ENCODE results near the gene ACAD10.
"Not testable (repeated sequence)": the region's sequence is repeated elsewhere in the genome, so short reads cannot be mapped to it uniquely, and the experiment has no call there.

Gene ACAD10

DNA sequence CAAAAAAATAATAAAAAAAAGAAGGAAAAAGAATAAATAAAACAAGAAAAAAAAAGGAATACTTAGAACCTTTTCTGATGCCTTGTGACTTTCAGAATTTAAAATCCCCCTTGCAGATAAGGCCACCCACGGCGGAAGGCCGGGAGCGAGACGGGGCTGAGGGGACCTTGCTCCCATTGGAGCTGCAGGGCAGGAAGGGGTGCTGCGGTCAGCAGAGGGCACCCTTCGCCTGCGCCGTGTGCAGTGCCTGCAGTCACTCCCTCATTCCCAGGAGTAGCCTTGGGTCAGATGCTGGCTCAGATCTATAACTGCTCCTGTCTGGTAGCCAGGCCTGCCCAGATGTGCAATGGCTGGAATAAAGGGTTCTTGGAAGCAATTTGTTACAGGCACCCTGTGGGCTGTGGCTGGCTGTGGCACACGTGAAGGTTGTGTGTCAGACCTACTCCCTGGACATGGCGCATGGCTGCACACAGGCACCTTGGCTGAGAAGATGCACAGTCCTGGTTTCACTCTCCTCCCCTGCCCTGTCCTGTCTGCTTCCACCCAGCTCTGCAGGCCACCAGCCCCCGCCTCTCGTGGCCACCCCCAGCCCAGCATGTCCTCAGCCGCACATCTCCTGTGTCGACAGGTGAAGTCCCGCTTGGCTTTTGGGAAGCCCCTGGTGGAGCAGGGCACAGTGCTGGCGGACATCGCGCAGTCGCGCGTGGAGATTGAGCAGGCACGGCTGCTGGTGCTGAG is 67.5 kb downstream of the ACAD10 start:
- DNase-seq (ENCODE audit: low read depth in 2 of 2), result no peak

DNA sequence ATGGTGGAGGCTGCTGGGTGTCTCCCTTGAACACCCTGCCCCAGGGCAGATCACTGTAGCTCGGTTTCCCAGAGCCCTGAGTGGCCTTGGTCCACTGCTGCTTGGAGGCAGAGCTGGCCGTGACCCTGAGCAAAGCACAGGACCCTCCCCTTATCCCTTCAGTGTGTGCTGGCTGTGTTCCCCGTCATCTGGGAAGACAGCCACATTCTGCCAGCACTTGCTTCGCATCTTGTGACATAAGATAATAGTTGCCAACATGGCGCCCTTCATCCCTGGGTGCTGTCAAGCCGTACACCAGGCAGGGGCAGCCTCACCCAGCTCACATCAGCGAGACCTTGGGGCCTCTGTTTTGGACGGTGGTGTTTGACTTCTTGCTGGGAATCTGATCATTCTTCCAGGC is 68.8 kb downstream of the ACAD10 start:
- no peak for DNase-seq (ENCODE audit: low read depth in 2 of 2)

DNA sequence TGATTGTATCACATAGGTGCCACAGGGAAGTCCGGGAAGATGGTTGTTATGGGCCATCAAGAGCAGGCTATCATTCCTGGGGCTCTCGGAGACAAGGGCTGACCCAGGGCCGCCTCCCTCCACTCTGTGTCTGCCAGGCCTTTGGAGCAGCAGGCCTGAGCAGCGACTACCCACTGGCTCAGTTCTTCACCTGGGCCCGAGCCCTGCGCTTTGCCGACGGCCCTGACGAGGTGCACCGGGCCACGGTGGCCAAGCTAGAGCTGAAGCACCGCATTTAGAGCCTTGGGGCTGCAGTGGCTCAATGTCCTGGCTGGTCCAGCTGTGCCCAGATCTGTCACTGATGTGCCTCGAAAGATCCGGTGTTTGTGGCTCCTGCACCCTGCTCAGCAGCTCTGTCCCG is 70.3 kb downstream of the ACAD10 start:
- no peak for DNase-seq (ENCODE audit: low read depth in 2 of 2)

- no peak for DNase-seq (ENCODE audit: low read depth in 2 of 2)
Observed at GRCh38 chr12:111756681-111757080, 70.8 kb downstream of the ACAD10 start.

DNA sequence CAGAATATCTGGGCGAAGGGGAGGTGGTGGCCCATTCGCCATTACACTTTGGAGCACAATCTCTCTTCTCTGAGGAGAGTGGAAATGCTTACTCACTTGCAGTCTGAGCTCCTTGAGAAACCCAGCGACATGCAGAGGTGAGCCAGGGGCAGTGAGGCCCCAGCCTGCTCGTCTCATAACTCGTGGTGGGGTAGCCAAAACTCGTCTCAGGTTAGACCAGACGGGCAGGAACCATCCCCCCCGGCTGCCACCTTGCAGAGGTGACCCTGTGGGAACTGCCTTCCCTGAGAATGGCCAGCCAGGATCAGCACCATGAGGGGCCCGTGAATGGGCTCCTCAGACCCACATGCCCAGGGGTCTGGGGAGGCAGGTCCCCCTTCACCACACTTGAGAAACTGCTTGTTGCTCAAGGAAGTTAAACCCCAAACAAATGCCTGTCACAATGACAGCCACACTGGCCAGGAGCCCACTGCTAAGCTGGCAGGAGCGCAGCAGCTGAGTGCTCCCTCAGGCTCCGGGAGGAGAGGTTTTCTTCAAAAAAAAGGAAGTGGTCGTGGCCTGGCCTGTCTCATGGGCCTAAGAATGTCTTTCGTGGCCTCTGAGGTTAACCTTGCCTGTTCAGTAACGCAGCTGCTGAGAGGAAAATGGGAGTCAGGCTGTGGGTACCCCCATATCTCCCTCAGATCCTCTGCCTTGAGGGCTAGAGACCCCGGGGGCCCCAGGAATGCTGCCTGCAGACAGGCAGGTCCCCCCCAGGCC is 71.7 kb downstream of the ACAD10 start:
- DNase-seq (ENCODE audit: low read depth in 2 of 2), result no peak

GRCh38 chr12:111758120-111758561 is 72.3 kb downstream of the ACAD10 start:
- DNase-seq (ENCODE audit: low read depth in 2 of 2), result no peak

- DNase-seq (ENCODE audit: low read depth in 2 of 2), result no peak
Observed at GRCh38 chr12:111759271-111759670, 73.4 kb downstream of the ACAD10 start.

DNA sequence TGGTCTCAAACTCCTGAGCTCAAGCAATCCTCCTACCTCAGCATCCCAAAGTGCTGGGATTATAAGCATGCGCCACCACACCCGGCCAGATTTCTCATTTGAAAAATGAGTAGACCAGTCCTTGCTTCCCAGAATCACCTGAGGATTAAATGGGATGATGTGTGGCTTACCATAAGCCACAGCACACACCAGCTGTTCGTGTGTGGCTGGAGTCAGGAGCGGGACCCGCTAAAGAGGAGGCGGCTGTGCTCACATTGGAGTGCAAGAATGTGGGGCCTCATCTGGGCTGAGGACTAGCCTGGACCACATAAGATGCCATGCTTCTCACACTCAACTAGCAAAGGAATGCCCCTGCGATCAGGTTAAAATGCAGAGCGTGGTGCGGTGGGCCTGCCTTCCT is 74.1 kb downstream of the ACAD10 start:
- no peak for DNase-seq (ENCODE audit: low read depth in 2 of 2)

GRCh38 chr12:111761099-111761498 is 75.2 kb downstream of the ACAD10 start:
- DNase-seq (ENCODE audit: low read depth in 2 of 2), result no peak

DNA sequence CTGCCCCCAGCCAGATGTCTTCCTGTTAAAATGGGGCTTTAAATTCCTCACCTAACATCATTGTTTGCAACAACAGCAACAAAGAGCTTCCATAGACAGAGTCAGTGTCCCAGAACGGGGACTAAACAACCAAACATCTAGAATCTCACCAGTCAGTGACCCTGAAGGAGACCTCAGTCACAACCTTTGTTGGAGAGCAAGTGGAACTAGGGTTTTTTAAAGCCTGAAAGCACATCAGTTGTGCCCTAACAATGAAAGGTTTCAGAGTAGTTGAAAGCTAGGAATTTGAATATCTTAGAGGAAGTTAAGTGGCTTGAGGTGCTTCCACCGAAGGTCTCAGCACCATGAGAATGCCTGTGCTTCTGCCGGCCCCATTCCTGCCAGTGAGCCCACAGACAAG is 75.9 kb downstream of the ACAD10 start:
- no peak for DNase-seq (ENCODE audit: low read depth in 2 of 2)

GRCh38 chr12:111763552-111763951 is 77.7 kb downstream of the ACAD10 start:
- not testable (repeated sequence) for DNase-seq (ENCODE audit: low read depth in 2 of 2)

DNA sequence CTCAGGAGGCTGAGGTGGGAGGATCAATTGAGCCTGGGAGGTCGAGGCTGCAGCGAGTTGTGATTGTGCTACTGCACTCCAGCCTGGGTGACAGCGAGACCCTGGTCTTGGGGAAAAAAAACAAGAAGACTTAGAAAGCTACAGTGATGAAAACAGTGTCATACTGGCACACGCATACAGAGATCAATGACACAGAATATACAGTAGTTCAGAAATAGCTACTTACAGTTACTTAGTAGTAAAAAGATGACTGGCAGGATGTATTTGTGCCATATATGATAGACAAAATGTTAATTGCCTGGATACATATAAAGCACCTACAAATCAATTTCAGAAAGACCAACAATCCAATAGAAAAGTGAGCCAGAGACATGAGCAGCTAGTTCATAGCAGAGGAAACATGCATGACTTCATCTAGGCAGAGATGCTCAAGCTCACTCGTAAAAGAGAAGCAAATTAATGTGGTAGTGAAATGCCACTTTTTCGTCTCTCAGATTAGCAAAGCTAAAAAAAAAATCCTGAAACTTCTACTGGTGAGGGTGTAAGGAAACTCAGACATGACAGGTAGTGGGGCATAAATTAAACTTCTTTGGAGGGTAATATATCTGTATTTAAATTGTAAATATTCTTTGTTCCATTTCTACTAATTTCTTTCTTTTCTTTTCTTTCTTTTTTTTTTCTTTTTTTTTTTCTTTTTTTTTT is 78.4 kb downstream of the ACAD10 start:
- no peak for DNase-seq (ENCODE audit: low read depth in 2 of 2)

DNA sequence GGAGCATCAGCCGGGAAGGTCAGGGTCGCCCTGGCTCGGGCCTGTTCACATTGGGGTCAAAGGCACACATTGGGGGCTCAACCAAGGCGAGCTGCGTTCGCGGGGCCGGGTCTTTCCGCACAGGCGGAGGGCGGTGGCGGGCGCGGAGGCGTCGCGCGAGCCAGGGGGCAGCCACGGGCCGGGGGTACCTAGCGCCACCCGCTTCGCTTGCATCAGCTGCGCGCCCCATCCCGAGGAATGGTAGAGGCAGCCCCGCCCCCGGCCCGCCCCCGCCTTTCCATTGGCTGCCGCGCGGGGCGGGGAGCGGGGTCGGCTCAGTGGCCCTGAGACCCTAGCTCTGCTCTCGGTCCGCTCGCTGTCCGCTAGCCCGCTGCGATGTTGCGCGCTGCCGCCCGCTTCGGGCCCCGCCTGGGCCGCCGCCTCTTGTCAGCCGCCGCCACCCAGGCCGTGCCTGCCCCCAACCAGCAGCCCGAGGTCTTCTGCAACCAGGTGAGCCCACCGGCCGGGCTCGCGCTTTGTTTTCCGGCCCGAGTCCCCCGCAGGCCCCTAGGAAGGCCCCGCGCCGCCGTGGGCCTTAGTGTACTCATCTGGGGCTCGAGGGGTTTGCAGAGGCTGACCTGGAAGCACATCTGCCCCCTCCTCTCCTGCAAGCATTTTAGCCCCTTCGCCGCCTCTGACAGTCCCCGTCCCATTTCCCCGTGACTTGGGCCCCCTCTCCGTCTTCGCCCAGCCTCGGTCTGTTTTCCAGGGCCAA is 80.9 kb downstream of the ACAD10 start, which contains the start of gene ALDH2:
Gene ALDH2 (plus strand): TSS at position 326 of the 754 bp plus-strand sequence. CDS start 50 bp downstream, at position 376.
- DNase-seq (ENCODE audit: low read depth in 2 of 2), result peak; percentile 8 to 36

DNA sequence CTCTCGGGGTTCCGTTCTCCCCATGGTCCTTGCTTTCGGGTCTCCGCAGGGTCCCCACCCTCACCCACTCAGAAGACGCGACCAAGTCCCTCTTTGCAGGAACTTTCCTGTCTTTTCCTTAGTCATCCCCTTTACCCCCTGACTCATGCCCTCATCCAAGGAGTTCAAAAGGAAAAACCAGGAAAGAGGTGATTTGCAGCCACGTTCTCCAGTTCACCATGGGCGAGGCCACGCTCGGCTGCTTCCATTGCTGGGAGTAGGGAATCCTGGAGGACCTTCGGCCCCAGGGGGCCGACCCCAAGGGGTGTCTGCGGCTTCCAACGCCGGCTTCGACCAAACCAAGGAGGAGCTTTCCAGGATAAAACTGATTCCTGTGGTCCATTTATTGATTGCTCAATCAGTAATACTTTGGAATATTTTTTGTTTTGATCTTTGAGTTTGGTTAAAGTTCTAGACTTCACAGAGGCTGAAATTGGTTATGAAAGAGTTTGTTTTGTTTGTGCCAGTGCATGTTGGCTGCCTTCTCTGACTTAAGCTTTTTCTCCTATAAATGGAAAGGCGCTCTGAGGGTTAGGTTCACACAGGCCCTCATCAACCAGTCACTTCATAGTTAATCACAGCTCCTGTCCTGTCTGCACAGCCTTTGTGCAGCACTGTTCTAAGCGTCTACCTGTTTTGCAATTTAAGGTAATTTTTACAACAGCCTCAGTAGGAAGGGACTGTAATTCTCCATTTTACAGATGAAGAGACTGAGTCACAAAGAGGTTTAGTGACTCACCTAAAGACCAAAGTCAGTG is 81.7 kb downstream of the ACAD10 start:
- no peak for DNase-seq (ENCODE audit: low read depth in 2 of 2)

- no peak for DNase-seq (ENCODE audit: low read depth in 2 of 2)
Observed at GRCh38 chr12:111768159-111768895, 82.5 kb downstream of the ACAD10 start.

DNA sequence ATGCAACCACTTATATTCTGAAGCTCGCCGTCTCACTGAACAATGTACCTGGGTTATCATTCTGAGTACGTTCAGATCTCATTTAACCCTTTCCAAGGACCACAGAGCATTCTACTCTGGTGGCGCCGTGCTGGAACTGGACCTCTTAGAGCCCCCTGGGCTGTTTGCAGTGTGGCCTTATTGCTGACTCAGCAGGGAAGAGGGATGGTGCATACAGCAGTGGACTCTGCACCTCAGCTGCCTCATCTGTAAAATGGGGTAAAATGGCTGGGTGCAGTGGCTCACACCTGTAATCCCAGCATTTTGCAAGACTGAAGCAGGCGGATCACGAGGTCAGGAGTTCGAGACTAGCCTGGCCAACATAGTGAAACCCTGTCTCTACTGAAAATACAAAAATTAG is 83.7 kb downstream of the ACAD10 start:
- DNase-seq (ENCODE audit: low read depth in 2 of 2), result no peak

- no peak for DNase-seq (ENCODE audit: low read depth in 2 of 2)
Observed at GRCh38 chr12:111773801-111774551, 88.1 kb downstream of the ACAD10 start.

GRCh38 chr12:111775205-111776193 is 89.6 kb downstream of the ACAD10 start:
- no peak for DNase-seq (ENCODE audit: low read depth in 2 of 2)

Data from stimulated activated CD4-positive, alpha-beta T cell treated with anti-CD3 and anti-CD28 coated beads, Interleukin-1b, Interleukin-23, amount 100 ng/mL, for 4 hours (primary cell).